NCI-H345 (cell line): ENCODE data around the gene SCUBE1.
A peak's percentile ranks its signal among the peaks of the same experiment; 100 is the strongest.

Experiments used
- DNase-seq: peaks from one replicate; lab custom pipeline; 2025; lab: John Stamatoyannopoulos, UW

Gene SCUBE1

DNA sequence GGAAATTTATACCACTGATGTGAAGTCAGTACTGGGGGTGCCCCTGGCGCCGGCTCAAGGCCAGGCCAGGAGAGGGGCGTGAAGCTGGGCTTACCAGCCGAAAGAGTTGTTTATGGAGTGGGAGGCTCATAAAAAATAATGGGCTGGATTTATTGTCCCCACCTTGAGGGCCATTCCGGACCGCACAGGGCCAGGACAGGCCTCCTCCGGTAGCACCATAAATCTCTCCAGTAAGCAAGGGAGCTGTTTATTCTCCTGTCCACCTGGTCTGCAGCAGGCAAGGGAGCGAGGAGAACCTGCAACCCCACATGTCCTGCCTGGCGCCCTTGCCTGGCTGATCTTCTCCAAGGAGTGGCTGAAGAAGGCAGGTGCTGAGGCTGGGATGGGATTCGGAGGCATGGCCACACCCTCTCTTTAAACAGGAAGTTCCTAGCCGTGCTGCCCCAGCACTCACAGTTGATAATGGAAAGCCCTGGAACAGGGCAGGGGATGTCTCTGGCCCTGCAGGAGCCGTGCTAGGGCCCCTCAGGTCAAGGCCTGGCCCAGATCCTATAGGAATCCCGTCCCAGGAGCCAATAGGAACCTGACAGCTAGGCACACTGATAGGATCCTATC, 65.1 kb downstream of the SCUBE1 start:
- no peak for DNase-seq

DNA sequence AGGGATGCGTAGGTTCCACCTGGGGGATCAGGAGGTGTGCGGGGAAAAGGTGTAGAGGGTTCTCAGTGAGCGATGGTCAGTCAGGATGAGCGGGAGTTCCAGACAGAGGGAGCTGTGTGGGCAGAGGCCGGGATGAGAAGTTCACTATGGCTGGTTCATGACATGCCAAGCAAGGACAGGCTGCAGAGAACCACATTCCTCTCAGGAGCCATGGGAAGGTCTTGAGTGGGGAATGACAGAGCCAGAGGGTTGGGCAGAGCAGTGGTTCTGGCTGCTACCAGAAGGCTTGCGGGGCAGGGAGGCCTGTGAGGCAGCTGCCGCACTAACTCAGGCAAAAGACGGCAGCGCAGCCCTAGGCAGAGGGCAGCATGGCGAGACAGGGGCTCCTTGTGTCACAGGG, 66.1 kb downstream of the SCUBE1 start:
- DNase-seq, result no peak

DNA sequence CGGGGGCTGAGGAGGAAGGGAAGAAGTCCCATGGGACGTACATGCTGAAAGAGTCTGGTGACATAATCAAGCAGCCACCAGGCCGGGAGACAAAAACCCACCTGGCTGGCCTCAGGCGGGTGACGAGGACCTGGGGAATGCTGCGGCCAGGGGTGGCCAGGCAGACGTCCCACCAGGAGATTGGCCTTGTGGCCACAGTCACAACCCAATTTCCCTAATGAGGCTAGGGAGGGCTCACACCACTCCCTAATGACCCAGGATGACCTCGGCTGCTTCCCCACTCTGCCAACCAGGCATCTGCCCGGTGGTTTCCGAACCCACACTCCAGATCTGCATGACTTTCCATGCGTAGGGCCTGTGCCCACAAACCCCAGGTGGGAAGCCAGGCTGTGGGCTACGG, 66.9 kb downstream of the SCUBE1 start:
- DNase-seq, result no peak

DNA sequence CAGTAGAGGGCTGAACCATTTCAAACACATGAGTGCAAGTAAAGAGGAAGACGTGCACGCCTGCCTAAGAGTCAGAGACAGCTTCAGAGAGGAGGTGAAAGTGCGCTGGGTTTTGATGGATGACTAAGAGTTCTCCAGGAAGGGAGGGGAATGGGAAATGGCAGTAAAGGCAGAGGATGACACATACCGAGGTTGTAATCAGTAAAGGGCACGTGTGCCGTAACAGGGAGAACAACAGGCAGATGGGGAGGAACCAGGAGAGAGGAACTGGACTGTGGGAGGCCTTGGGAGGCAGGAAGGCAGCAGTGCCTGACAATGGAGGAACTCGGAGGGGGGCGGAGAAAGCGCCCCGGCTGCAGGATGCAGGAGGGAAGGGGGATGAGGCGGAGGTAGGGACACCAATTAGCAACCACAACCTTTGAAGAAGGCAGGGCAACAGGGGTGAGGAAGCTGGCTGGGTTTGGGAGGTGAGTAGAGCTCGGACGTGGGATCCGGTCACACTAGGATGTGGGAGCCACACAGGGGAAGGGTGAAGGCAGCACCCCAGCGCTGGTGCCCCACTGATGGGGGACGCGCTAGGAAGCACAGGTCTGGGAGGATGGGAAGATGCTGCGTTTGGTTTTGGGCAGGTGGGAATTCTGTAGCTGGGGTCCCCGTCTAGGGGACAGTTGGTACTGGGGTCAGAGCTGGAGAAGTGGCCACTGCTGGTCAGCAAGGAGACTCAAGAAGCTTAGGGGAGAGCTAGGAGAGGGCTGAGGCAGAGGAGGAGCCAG, 67.4 kb downstream of the SCUBE1 start:
- no peak for DNase-seq

DNA sequence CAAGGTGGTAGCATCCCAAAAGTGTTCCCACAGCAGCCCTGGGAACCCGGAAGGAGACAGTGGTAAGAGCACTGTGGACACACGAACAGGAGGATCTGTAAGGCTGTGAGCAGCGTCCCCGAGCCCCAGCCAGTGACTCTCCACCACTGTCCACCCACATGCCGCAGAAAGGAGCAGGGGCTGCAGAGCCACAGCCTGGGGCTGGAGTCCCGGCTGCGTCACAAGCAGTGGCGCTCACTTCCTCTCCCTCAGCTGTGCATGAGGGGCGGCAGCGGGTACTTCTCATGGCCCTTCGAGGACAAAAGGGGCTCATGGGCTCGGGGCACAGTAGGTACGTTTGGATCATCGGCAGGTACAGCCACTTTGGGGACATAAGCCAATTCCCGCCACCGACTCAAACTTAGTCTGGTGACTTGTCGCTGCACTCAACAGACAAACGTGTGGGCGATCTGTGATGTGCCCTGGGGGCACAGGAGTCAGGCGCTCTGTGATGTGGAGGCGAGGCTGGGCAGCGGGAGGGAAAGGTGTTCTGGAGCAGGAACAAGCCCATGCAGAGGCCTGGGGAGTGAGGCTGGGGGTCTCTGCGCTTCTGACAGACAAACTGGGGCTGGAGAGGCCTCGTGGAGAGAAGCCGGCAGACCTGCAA, 68.5 kb downstream of the SCUBE1 start:
- DNase-seq, result no peak

DNA sequence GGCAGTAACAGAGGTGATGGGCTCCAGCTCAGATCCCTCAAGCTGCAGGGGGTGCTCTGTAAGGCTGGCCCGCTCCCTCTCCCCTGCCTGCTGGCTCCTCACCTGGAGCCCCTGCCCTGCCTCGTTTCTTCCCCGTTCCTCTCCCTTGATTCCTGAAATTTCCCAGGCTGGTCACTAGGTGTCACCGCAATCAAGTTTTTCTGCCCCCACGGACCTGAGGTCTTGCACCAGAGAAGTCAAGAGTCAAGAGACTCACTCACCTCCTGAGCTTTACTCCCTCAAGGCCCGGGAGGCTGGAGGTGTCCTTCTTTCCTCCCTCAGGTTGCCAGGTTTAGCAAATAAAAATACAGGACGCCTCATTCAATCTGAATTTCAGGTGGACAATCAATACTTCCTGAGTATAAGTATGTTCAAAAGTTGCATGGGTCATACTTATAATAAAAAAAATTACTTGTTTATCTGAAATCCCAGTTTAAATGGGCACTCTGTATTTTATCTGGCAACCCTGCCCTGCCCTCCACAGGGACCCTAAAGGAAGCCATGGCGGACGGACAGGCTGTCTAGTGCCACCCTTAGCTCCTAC, 69.2 kb downstream of the SCUBE1 start:
- DNase-seq, result peak; percentile 39

DNA sequence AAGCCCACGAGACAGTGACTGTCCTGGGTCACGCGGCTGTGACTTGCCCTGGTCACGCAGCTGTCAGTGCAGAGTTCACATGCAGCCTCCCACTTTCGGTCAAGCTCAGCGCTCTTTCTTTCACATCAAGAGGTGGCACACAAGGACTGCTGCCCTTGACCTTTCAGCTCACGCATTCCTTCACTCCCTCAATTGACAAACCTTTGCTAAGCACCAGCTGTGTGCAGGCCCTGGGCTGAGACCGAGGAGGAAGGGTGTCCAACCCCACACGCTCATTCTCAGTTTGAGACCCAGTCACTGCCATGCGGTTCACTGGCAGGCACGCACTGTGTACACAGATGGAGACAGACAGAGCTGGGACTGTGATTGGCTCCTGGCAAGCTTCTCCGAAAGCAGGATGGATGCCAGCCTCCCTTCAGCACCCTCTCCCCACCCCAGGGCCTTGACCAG, 70.3 kb downstream of the SCUBE1 start:
- no peak for DNase-seq

DNA sequence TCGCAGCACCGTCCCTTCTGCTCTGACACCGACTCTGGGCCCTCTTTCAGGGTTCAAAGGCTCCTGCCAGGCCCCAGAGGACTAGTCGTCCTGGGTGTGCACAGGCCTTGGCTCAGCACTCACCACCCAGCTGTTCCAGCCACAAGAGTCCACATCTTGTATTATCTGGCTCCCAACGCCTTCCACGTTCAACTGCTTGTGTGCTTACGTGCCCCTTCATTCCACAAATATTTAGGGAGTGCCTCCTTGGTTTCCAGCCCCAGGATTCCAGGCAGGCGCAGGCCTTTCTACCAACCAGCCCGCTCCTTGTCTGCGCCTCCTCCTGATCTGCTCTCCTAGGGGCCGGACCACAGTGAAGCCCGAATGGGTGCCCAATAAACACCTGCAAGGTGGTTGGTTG, 70.9 kb downstream of the SCUBE1 start:
- no peak for DNase-seq

DNA sequence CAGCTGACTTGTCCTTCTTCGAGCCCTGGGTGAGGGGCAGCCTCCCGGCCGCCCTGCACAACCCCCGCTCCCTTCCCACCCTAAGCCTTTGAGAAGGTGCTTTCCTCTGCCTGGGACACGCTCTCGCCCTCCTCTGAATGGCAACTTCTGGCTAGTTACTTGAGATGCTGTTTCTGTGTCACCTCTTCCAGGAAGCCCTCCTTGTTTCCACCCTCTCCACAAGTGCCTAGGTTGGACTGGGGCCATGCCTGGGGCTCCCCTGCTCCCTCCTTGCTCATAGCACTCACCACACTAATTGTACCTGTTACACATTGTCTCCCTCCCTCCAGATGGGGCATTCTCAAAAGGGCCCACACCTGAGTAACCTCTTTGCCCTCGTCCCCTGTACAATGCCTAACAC, 72.2 kb downstream of the SCUBE1 start:
- DNase-seq, result no peak

DNA sequence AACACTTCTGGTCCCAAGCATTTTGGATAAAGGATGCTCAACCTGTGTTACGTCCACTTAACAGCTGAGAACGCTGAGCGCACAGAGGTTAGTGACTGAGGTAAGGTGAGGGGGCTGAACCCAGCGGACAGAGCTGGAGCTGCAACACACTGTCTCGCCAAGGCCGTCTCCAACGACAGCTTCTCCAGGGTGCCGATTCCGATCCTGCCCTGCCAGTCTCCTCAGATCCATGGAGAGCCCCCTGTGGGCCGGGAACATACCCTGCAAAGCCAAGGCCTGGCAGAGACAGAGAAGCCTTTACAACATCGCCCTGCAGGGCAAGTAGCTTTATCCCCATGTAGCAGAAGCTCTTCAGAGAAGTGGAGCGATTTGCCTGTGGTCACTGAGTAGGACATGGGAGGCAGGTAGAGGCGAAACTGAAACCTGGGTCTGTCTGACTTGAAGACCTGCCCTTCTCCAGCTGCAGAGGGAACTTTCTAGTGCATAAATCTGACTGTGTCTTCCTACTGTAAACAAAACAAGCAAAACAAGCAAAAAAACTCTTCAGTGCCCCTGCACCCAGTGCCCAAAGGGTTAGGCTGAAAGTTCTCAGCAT, 72.8 kb downstream of the SCUBE1 start:
- DNase-seq, result peak; percentile 10

DNA sequence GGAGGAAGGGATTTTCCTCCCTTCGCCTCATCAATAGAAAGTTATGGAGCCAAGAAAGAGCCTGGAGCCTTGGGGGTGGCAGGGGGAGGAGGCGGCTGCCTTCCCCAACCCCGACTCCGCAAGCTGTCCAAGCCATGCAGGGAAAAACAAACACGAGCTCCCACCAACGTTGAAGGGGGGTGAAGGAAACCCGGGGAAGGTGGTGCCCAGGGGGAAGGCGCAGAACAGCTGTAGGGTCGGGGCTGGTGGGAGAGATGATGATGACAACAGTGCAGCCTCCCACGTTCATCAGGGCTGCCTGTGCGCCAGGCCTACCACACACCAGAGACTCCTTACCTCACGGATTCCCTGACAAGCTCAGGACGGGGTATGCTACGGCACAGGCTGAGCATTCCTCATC, 73.5 kb downstream of the SCUBE1 start:
- DNase-seq, result no peak

DNA sequence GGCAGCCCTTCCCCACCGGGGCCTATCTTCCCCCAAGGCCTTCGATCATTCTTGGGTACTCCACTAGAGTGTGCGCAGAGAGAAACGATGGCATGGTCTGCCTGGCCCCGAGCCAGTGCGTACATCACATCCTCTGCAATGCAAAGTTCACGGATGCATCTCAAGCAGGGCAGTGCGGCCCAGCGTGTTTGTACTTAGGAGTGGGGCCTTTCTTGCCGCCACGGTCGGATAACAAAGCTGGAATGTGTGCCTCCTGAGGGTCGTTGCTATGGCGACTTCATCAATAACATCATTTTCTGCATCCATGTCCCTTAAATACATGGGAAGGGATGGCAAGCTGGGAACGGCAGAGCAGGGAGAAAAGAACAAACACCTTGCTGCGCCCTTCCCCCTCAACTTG, 73.9 kb downstream of the SCUBE1 start:
- no peak for DNase-seq

DNA sequence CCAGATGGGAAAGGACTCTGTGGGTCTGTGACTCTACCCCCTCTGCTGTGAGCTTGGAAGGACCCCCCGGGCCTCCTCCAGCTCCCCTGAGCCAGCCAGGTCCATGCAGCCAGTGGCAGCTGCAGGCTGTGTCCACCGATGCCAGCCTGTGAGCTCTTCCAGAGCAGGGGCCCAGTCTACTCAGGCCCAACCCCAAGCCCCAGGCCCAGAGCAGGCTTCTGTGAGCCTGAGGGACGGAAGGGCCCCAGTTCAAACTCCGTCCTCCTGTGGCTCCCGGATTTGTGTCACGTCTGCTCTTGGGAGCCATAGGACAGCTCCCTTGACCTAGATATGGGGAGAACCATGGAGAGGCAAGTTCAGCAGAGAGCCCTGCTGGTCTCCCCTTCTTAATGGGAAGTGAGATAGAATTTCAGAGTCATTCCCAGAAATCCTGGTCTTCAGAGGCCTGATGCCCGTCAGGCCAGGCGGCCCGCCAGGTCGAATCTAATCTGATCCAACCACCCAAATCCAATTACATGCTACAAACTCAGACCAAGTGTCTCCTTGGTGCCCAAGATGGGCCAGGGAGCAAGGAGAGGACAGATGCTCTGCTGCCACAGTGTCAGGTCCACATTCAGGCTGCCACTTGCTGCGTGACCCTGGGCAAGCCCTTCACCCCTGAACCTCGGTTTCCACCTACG, 75.1 kb downstream of the SCUBE1 start:
- no peak for DNase-seq

DNA sequence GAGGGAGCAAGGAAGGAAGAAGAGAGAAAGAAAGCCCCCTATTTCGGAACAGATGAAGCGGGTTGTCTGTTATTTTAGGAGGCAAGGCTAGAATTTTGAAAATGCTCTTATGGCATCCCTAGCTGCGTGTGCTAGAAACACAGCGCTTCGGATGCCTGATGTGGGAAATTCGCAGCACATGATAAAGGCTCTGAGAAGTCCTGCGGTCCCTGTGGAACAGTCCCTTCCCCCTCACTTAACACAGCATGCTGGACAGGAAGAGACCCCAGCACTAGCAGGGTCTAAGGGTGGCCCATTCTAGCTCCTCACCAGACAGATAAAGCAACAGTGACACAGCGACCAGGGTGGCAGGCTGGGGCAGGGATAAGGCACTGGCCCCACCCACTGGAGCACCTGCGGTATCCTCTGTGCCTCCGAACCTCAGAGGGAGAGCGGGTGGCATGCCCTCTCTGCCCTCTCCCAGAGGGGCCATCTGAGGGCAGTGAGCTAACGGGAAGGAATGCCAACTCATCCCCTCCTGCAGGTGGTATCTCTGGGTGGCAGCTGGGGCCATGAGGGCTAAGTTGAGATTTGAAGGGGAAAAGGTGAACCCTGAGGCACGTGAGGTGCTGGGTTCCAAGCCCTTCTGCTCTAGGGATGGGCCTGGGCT, 75.7 kb downstream of the SCUBE1 start:
- DNase-seq, result no peak

DNA sequence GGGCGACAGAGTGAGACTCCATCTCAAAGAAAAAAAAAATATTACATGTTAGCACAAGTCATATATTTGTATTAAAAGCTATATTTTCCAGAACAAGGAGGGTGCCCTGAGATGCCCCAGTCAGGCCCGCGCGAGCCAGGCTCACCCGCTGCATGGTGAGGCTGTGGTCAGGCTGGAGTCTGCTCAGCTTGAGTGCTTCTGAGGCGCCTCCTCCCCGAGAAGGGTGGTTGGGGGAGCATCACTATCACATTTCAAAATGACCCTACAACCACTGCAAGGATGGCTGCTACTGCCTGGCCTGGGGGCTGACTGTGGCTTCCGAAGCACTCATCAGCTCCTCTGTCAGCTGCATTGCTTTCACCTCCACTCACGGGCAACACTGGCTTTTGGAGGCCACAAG, 77.1 kb downstream of the SCUBE1 start:
- no peak for DNase-seq

DNA sequence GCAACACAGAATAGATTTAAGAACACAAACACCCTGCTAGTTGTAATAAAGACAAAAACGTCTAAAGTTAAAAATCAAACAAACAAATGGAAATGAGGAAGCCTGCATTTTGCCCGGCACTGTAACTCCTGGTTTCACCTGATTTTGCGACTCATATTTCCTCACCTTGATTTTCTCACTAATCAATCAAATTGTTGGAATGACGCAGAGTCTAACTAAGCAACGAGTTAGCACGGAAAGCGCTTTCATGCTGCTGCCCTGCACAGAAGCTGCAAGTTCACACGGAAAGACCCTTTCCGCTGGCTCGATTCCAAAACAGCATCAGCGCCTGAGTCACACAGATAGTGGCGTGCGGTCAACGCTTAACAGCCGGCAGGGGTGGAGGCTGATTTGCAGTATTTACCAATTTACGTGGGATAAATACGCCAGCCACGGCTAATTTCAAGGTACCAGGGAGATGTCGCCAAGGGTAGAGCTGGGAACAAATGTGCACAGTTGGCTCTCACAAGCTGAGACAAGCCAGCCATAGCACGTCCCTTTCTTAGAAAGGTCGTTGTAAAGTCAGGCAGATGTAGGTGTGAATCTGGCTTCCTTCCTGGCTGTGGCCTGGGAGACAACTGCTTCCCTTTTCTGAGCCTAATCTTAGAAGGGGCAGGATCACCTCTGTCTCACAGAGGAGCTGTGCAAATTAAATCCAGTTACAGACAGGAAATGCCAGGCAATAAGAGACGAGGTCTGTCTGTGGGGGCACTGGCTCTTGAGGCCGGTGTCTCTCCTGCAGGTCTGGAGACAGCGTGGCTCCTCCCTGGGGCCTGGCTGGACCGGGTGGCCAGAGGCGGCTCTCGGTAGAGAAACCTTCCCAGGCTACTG, 79.3 kb downstream of the SCUBE1 start:
- peak; percentile 81 for DNase-seq

DNA sequence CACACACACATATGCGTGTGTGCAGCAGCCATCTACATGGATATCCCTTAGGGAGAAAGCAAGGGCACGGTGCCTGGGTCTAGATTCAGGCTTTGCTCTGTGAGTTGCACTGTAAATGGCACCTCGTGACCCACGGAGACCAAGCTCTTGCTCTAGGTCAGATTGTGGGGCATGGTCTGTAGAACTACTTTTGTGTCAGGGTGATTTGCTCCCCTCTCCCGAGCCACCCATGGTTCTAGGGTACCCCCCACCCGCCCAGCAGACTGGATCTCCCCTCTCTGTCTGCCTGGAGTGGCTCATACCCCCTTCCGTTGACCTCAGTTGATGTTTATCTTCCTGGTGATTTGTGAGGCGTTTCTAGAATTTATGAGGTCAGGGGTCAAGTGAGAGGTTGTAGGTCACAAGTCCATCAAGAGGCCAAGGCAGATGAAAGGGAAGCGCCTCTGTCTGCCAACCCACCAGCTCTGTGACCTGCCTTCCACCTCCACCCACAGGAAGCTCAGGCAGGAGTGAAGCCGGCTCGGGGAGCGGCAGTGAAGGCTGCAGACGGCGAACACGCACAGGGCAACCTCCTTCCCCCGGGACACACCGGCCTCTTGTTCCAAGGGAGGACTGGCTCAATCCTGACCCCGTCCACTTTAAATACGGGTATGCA, 80.1 kb downstream of the SCUBE1 start:
- DNase-seq, result no peak

DNA sequence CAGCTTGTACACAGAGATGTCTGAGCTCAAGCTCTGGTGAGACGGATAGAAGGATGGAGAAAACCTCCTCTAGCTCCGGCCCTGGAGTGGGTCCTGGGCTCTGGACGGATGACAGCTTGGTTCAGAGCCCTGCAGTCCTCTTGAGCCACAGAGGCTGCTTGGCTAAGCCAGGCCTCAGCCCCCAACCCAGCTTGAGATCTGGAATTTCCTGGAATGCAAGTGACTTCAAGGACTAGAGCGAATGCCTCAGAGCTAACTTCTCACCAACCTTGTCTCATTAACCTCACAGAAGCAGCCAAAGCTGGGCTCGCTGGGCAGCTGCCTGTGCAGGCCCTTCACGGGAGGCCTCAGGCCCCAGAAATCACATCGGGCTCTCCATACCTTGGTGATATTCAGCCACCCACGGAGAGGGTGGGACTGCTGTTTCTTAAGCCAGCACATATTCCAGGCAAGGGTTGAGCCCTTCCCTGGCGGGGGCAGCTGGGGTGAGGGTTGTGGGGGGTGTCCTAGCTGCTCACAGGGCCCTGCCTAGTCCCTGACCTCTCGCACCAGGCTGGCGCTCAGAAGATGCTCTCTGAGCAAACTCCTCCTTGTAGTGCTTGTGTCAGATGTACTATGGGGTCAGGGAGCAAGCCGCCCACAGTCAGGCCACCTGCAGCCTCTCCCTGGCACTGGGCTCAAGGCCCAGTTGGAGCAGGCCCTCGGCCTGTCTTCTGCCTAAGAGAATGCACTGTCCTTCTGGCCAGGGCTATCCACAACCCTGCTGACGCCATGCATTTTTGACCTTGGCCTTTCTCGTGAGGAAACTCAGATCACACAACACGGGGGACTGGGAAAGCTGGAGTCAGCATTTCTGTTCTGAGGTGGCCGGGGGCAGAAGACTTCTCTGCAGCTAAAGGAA, 82.6 kb downstream of the SCUBE1 start:
- DNase-seq, result no peak

DNA sequence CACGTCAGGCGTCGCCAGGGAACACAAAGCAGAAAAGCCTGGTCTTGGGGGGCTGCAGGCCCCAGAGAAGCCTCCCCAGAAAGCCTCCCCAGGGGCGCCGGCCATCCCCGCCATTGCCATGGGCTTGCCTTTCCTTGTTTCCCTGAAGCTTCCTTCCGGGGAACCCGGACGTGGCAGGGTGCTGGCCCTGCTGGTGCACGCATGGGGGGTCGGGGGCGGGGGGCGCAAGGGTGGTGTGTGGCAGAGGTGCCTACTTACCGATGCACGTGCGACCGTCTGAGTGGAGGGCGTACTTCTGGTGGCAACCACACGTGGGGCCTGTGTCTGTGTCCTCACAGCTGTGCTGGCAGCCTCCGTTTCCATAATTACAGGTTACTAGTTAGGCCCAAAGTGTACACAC, 85.2 kb downstream of the SCUBE1 start:
- DNase-seq, result no peak
